Caco-2 (cell line): ENCODE data around the gene TNPO3. TPM values are rescaled to one million over a fixed set of nuclear protein-coding genes. Genes with fewer than 3 reads are reported as not detected.
A peak's percentile ranks its signal among the peaks of the same experiment; 100 is the strongest.

ENCODE experiments used
- BruUV-seq: library from RNA; stranded (reverse); fragments of 400-500 nt; replicated peaks from 2 replicates; lab custom pipeline; 2021; lab: Mats Ljungman, UMichigan
- CTCF ChIA-PET: fragments of 300-600 bp; sonication (Branson Sonifier 250); formaldehyde crosslinking; loops from one replicate; lab custom pipeline; 2022; ENCODE audit warnings: antibody characterized with exemption; lab: Charles Lee
- POLR2A ChIA-PET: fragments of 300-600 bp; sonication (Branson Sonifier 250); formaldehyde crosslinking; loops from one replicate; lab custom pipeline; 2022; ENCODE audit warnings: antibody characterized with exemption; lab: Charles Lee
- DNase-seq, 2 experiments: peaks; one replicate each; pipeline versions ENCODE4 v3.0.0 to v3.0.0-alpha.2; 2020 to 2022
- H3K27me3 ChIP-seq: replicated peaks from 2 replicates; pipeline ENCODE4 v1.6.0; 2011; ENCODE audit warnings: low read length; ENCODE audit not compliant: control insufficient read depth, insufficient read depth
- H3K36me3 ChIP-seq: 2 replicates; pipeline ENCODE4 v1.5.1; 2011; ENCODE audit warnings: low read length; ENCODE audit not compliant: control insufficient read depth, insufficient read depth
- H3K4me1 ChIP-seq: fragments of 250-450 bp; sonication (Bioruptor Pico); 2 replicates; pipeline ENCODE4 v1.5.1; 2020; ENCODE audit warnings: mild to moderate bottlenecking
- H3K4me3 ChIP-seq: 2 replicates; pipeline ENCODE4 v1.5.1; 2011; ENCODE audit warnings: low read depth, mild to moderate bottlenecking, control low read depth, low read length
- H3K9me3 ChIP-seq: fragments of 250-450 bp; sonication (Bioruptor Pico); 2 replicates; pipeline ENCODE4 v1.5.1; 2020; ENCODE audit warnings: mild to moderate bottlenecking, moderate library complexity
- H3K27ac Mint-ChIP-seq: one replicate; pipeline ENCODE4 v1.8.0; 2022; ENCODE audit warnings: mixed read lengths; ENCODE audit not compliant: unreplicated experiment
- H3K27me3 Mint-ChIP-seq: one replicate; pipeline ENCODE4 v1.8.0; 2022; ENCODE audit warnings: mixed read lengths; ENCODE audit not compliant: insufficient read depth, unreplicated experiment
- H3K36me3 Mint-ChIP-seq: one replicate; pipeline ENCODE4 v1.8.0; 2022; ENCODE audit warnings: mild to moderate bottlenecking, mixed read lengths; ENCODE audit not compliant: insufficient read depth, unreplicated experiment
- H3K4me1 Mint-ChIP-seq: one replicate; pipeline ENCODE4 v1.8.0; 2022; ENCODE audit warnings: low read depth, mixed read lengths; ENCODE audit not compliant: unreplicated experiment
- H3K4me3 Mint-ChIP-seq: one replicate; pipeline ENCODE4 v1.8.0; 2022; ENCODE audit warnings: mild to moderate bottlenecking, moderate library complexity, mixed read lengths; ENCODE audit not compliant: unreplicated experiment
- H3K9me3 Mint-ChIP-seq: one replicate; pipeline ENCODE4 v1.8.0; 2022; ENCODE audit warnings: mixed read lengths; ENCODE audit not compliant: unreplicated experiment
- CTCF ChIP-seq, 2 experiments: fragments of 200-600 bp in 1 of 2; IDR thresholded peaks; 1 replicate in 1 of 2; 2 replicates in 1 of 2; pipeline versions ENCODE4 v1.5.1 to v1.8.0; 2011 to 2022; ENCODE audit warnings: antibody characterized with exemption in 1 of 2, control low read depth in 1 of 2, inconsistent platforms in 1 of 2, low read depth in 1 of 2, low read length in 1 of 2, mild to moderate bottlenecking in 1 of 2, moderate library complexity in 1 of 2; ENCODE audit not compliant: insufficient read depth in 1 of 2, severe bottlenecking in 1 of 2, unreplicated experiment in 1 of 2
- intact Hi-C: fragments of 100-400 bp; cut with micrococcal nuclease; formaldehyde crosslinking; loops from one replicate; pipeline ENCODE4 v1.10.0; 2022; ENCODE audit not compliant: unreplicated experiment
- total RNA-seq: library from RNA; stranded (reverse); gene quantifications from 2 replicates; pipeline ENCODE4 v1.2.3, GENCODE V29; 2022

The TNPO3 gene
- total RNA-seq, 1 experiment from 2014 or later = 59.8 TPM

DNA sequence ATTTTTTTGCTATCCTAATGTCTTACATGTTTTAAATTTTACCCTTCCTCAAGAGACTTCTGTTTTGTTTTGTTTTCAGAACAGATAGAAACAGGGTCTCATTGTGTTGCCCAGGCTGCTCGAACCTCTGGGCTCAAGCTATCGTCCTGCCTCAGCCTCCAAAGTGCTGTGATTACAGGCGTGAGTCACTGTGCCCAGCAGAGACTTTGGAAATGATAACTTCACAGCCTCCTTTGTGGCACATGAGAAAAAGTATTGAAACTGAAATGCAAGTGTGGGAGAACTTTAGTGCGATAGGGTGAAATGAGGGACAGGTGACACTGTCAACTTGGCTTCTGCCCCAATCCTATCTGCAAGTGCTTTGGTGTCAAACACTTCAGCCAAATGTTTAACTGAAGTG, 95.6 kb downstream of the TNPO3 start:
- intact Hi-C loops = no loop called here
- BruUV-seq = no TSS peak
- Histone ChIP-seq H3K36me3 (peaks cover 3% of the 10 kb centered on the region), H3K9me3 (no peaks in the 10 kb centered on the region), H3K27me3 (no peaks in the 10 kb centered on the region), H3K4me1 (no peaks in the 10 kb centered on the region; the same call in 1 of the 2 replicates), H3K4me3 (no peak overlapping the region)
- no peak overlapping the region for H3K27ac Mint-ChIP-seq
- H3K27me3 Mint-ChIP-seq = no peaks in the 10 kb centered on the region
- H3K9me3 Mint-ChIP-seq = no peaks in the 10 kb centered on the region
- H3K36me3 Mint-ChIP-seq = peaks cover 71% of the 10 kb centered on the region
- TF ChIP-seq CTCF (IDR thresholded peaks at IDR 0.05; ENCODE audit: insufficient read depth in 1 of 2, low read depth in 1 of 2, low read length in 1 of 2, severe bottlenecking in 1 of 2, unreplicated experiment in 1 of 2) = no peak
- CTCF ChIA-PET = no interaction called here
- H3K4me3 Mint-ChIP-seq = no peak overlapping the region
- no peak for DNase-seq
- POLR2A ChIA-PET = no interaction called here
- peaks cover 7% of the 10 kb centered on the region for H3K4me1 Mint-ChIP-seq

GRCh38 chr7:128955981-128956380, 98.9 kb downstream of the TNPO3 start:
- Histone ChIP-seq H3K4me3 (no peak overlapping the region), H3K36me3 (peaks cover 3% of the 10 kb centered on the region), H3K27me3 (no peaks in the 10 kb centered on the region), H3K9me3 (no peaks in the 10 kb centered on the region), H3K4me1 (no peaks in the 10 kb centered on the region)
- H3K27ac Mint-ChIP-seq = no peak overlapping the region
- intact Hi-C loops = no loop called here
- ChIA-PET CTCF (interaction anchor here (0.6 kb wide), 1 partner anchor 13 kb away, joined by 3 read pairs; no protein-coding TSS in a partner anchor), POLR2A (no interaction called here)
- no peaks in the 10 kb centered on the region for H3K9me3 Mint-ChIP-seq
- BruUV-seq = no TSS peak
- peaks cover 82% of the 10 kb centered on the region for H3K36me3 Mint-ChIP-seq
- no peak for DNase-seq
- TF ChIP-seq CTCF (IDR thresholded peaks at IDR 0.05; ENCODE audit: insufficient read depth in 1 of 2, low read depth in 1 of 2, low read length in 1 of 2, severe bottlenecking in 1 of 2, unreplicated experiment in 1 of 2) = no peak
- H3K27me3 Mint-ChIP-seq = no peaks in the 10 kb centered on the region
- no peaks in the 10 kb centered on the region for H3K4me1 Mint-ChIP-seq
- H3K4me3 Mint-ChIP-seq = no peak overlapping the region

DNA sequence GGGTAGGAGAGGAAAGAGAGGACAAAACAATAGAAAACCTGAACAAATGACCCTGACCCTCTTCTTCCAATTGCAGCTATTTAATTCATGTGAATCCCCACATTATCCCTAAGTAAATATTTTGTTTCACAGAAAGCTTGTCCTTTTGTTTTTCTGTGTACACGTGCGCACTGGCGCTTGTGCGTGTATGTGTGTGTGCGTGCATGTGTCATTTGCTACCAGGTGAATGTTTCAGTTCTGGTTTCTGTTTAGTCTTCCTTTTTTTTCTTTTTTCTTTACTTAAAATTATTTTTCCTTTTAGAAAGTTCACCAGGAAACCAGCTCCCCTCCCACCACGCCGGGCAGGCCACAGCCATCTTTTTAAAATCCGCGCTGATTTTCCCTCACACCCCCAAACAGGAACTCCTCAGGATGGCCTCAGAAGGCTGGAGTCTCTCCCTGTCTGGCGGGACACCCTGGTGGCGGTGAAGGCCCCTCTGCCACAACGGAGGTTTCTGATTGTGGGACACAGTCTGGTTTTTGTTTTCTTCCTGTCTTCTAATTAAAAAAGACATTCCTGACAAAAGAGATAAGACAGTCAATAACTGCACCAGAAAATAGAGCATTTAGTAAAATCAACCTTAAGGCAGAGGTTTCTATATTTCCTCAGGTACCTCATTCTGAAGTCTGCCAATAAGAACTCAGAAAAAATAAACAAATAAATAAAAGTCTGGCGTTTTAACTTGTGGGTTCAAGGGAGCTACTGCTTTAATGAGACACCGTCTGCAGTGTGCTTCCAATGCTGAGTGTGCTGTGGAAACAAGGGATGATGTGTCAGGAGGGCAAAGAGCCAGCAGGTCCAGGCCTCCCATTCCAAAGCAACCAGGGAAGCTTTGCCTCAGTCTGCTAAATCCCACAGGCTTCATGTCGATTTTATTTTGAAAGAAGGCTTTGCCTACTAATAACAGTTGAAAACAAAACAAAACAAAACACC, 99.8 kb downstream of the TNPO3 start:
- no peaks in the 10 kb centered on the region for H3K4me1 ChIP-seq
- DNase-seq = no peak
- no peaks in the 10 kb centered on the region for H3K27me3 ChIP-seq
- TF ChIP-seq CTCF (IDR thresholded peaks at IDR 0.05; ENCODE audit: insufficient read depth in 1 of 2, low read depth in 1 of 2, low read length in 1 of 2, severe bottlenecking in 1 of 2, unreplicated experiment in 1 of 2) = peak in 1 of 2 experiments; percentile 26
- Mint-ChIP-seq H3K4me1 (no peaks in the 10 kb centered on the region), H3K27ac (no peak overlapping the region), H3K27me3 (no peaks in the 10 kb centered on the region), H3K36me3 (peaks cover 78% of the 10 kb centered on the region), H3K9me3 (no peaks in the 10 kb centered on the region), H3K4me3 (no peak overlapping the region)
- ChIA-PET CTCF (no interaction called here), POLR2A (no interaction called here)
- H3K9me3 ChIP-seq = no peaks in the 10 kb centered on the region
- no peak overlapping the region for H3K4me3 ChIP-seq
- intact Hi-C loops = no loop called here
- peaks cover 3% of the 10 kb centered on the region for H3K36me3 ChIP-seq
- BruUV-seq = TSS peak; percentile 80
